ENCODE data around the gene HAO2. TPM values are rescaled to one million over a fixed set of nuclear protein-coding genes. Genes with fewer than 3 reads are reported as not detected.

The HAO2 gene
- total and polyA plus RNA-seq, 12 donors = 0.17 to 4.8 (median 0.86) TPM; not detected in 4

- no peak for TF ChIP-seq CTCF (IDR thresholded peaks at IDR 0.05)
- no peak for TF ChIP-seq POLR2A (IDR thresholded peaks at IDR 0.05)
- no peaks in the 10 kb centered on the region for H3K9me3 ChIP-seq (replicated peaks in 1 of 3)
- no peaks in the 10 kb centered on the region for H3K4me1 ChIP-seq (replicated peaks in 1 of 2)
- DNase-seq = no peak
- no peak overlapping the region for H3K27ac ChIP-seq
- no peak overlapping the region for H3K4me3 ChIP-seq
- H3K27me3 ChIP-seq = no peaks in the 10 kb centered on the region
- 54 to 74% (median 68%) methylated on average over 2 of the region's 2 CpGs for WGBS, 4 donors
- no peaks in the 10 kb centered on the region for H3K36me3 ChIP-seq (replicated peaks in 1 of 2)
- intact Hi-C loops (cut with DNase I) = no loop called here
Measured at GRCh38 chr1:119404736-119405135, 36.2 kb downstream of the HAO2 start.

DNA sequence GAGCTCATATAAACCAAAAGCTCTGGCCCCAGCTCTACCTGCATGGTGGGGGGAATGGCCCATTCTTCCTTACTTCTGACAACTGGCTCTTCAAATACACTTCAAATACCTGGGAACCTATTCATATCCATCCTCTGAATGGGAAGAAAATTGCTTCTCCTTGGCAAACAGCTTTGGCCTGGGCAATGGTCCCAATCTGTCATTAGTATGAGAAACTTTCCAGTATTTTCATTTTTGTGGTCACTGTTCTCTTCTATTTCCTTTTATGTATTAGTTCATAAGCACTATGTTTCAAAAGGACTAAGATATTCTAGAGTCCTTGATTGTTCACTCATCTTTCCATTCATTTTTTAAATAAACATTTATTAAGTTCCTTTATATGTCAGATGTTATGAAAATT lies 41.1 kb downstream of the HAO2 start:
- no peak overlapping the region for H3K4me3 ChIP-seq

GRCh38 chr1:119410961-119411360 lies 42.4 kb downstream of the HAO2 start:
- H3K9me3 ChIP-seq (replicated peaks in 1 of 3) = no peaks in the 10 kb centered on the region
- H3K27ac ChIP-seq = peak overlapping the region in 1 of 5 donors; percentile 24
- 66 to 90% (median 76%) methylated on average over 3 of the region's 3 CpGs for WGBS, 4 donors
- no peak overlapping the region for H3K4me3 ChIP-seq
- intact Hi-C loops (cut with DNase I) = no loop called here
- DNase-seq = no peak
- H3K4me1 ChIP-seq (replicated peaks in 1 of 2) = peaks cover 0 to 7% of the 10 kb centered on the region in 2 donors
- H3K36me3 ChIP-seq (replicated peaks in 1 of 2) = no peaks in the 10 kb centered on the region
- no peaks in the 10 kb centered on the region for H3K27me3 ChIP-seq
- no peak for TF ChIP-seq CTCF (IDR thresholded peaks at IDR 0.05)
- no peak for TF ChIP-seq POLR2A (IDR thresholded peaks at IDR 0.05)

More for the DNA sequence above, 41.1 kb downstream of the HAO2 start:
- TF ChIP-seq POLR2A (IDR thresholded peaks at IDR 0.05) = no peak
- TF ChIP-seq CTCF (IDR thresholded peaks at IDR 0.05) = no peak
- H3K27ac ChIP-seq = no peak overlapping the region
- DNase-seq = peak in 5 of 7 donors; percentile 34 to 61 (median 48)
- peaks cover 0 to 4% of the 10 kb centered on the region in 2 donors for H3K4me1 ChIP-seq (replicated peaks in 1 of 2)
- intact Hi-C loops (cut with DNase I) = no loop called here
- no peaks in the 10 kb centered on the region for H3K27me3 ChIP-seq
- no peaks in the 10 kb centered on the region for H3K9me3 ChIP-seq (replicated peaks in 1 of 3)
- H3K36me3 ChIP-seq (replicated peaks in 1 of 2) = no peaks in the 10 kb centered on the region

- peaks cover 4 to 12% of the 10 kb centered on the region in 2 donors for H3K4me1 ChIP-seq (replicated peaks in 1 of 2)
- TF ChIP-seq CTCF (IDR thresholded peaks at IDR 0.05) (no peak), POLR2A (IDR thresholded peaks at IDR 0.05) (peak in 1 of 2 donors; percentile 64)
- H3K36me3 ChIP-seq (replicated peaks in 1 of 2) = peaks cover 0 to 9% of the 10 kb centered on the region in 2 donors
- no peaks in the 10 kb centered on the region for H3K9me3 ChIP-seq (replicated peaks in 1 of 3)
- H3K4me3 ChIP-seq = peak within 1 kb of the TSS in 2 of 4 donors; percentile 0 to 48
- 38 to 51% (median 46%) methylated on average over 2 of the region's 2 CpGs for WGBS, 4 donors
- peak in 1 of 7 donors; percentile 65 for DNase-seq
- intact Hi-C loops (cut with DNase I) = no loop called here
- peak within 1 kb of the TSS; percentile 15 to 82 (median 64) for H3K27ac ChIP-seq
- H3K27me3 ChIP-seq = no peaks in the 10 kb centered on the region
Measured at GRCh38 chr1:119414950-119415349, 46.4 kb downstream of the HAO2 start, which contains the start of gene HSD3B2. TSS of gene HSD3B2 (plus strand) at chr1:119415150. CDS start at chr1:119415420, 270 bp downstream.

Data from adrenal gland (tissue), 12 donors.